Keratinocyte (primary cell): ENCODE data around the gene AIMP1.

Experiments used
- EZH2 ChIP-seq: IDR thresholded peaks from one replicate; pipeline ENCODE4 v1.6.1; 2012; ENCODE audit warnings: inconsistent platforms, mild to moderate bottlenecking, low read length, moderate library complexity
- TF ChIP-seq, protein P1 (sequence below), 3 experiments: IDR thresholded peaks in 1 of 3; conservative IDR thresholded peaks in 1 of 3; optimal IDR thresholded peaks in 1 of 3; 2 replicates in 2 of 3; 3 replicates in 1 of 3; pipeline versions ENCODE3 to v1.5.1; 2011; ENCODE audit warnings: low read length in 3 of 3, mild to moderate bottlenecking in 3 of 3, moderate library complexity in 2 of 3, control low read depth in 1 of 3, inconsistent platforms in 1 of 3; ENCODE audit not compliant: insufficient read depth in 2 of 3; ENCODE audit errors: extremely low read depth in 1 of 3

DNA sequence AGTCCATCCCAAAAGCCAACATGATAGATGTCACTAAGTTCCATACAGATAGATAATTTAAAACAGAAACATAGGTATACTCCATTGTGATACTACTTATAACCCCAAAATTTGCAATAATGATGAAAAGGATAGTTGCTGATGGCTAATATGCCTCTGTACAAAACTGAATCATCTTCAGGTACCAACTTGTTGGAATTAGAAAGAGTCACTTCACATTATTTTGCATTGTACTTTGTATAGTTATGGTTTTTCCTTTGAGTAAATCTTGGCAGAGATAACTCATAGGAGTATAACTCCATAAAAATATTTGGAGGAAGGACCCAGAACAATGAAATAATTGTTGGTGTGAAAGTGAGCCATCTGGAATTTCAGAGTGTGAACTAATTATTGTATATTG, 34.7 kb downstream of the AIMP1 start:
- TF ChIP-seq, protein P1, sequence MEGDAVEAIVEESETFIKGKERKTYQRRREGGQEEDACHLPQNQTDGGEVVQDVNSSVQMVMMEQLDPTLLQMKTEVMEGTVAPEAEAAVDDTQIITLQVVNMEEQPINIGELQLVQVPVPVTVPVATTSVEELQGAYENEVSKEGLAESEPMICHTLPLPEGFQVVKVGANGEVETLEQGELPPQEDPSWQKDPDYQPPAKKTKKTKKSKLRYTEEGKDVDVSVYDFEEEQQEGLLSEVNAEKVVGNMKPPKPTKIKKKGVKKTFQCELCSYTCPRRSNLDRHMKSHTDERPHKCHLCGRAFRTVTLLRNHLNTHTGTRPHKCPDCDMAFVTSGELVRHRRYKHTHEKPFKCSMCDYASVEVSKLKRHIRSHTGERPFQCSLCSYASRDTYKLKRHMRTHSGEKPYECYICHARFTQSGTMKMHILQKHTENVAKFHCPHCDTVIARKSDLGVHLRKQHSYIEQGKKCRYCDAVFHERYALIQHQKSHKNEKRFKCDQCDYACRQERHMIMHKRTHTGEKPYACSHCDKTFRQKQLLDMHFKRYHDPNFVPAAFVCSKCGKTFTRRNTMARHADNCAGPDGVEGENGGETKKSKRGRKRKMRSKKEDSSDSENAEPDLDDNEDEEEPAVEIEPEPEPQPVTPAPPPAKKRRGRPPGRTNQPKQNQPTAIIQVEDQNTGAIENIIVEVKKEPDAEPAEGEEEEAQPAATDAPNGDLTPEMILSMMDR (optimal IDR thresholded peaks at IDR 0.05 in 1 of 3, IDR thresholded peaks at IDR 0.05 in 1 of 3, conservative IDR thresholded peaks at IDR 0.05 in 1 of 3; ENCODE audit: extremely low read depth in 1 of 3, insufficient read depth in 2 of 3, low read length in 3 of 3), result no peak
- no peak for TF ChIP-seq EZH2
